PC-3 (cell line): ENCODE data around the gene FNDC4.

ENCODE experiments used
- EZH2 ChIP-seq: fragments of 300-600 bp; sonication (generic); IDR thresholded peaks from one replicate; pipeline ENCODE4 v1.6.1; 2017; ENCODE audit warnings: antibody characterized with exemption, mild to moderate bottlenecking, low read length; ENCODE audit not compliant: unreplicated experiment
- TF ChIP-seq, protein P1 (sequence below): fragments of 300-600 bp; sonication (generic); conservative IDR thresholded peaks from 2 replicates; pipeline ENCODE4 v1.5.1; 2017; ENCODE audit warnings: antibody characterized with exemption, low read depth, mild to moderate bottlenecking, low read length

DNA sequence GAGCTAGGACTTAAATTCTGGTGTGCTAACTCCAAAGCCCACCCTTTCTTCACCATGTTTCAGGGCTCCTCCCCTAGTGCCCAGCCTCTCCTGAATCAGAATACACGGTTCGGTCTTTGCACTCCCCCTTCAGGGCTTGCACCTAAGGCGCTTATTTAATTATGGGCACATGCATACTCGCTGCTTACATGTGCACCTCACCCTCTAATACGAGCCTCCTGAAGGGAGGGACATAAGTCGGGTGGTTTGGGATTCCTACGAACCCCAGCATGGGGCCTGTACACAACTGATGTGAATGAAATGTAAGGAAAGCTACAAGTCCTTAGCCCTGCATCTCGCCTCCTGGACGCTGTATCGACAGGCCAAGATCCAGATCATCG is 5.9 kb downstream of the FNDC4 start:
- no peak for TF ChIP-seq EZH2
- TF ChIP-seq, protein P1, sequence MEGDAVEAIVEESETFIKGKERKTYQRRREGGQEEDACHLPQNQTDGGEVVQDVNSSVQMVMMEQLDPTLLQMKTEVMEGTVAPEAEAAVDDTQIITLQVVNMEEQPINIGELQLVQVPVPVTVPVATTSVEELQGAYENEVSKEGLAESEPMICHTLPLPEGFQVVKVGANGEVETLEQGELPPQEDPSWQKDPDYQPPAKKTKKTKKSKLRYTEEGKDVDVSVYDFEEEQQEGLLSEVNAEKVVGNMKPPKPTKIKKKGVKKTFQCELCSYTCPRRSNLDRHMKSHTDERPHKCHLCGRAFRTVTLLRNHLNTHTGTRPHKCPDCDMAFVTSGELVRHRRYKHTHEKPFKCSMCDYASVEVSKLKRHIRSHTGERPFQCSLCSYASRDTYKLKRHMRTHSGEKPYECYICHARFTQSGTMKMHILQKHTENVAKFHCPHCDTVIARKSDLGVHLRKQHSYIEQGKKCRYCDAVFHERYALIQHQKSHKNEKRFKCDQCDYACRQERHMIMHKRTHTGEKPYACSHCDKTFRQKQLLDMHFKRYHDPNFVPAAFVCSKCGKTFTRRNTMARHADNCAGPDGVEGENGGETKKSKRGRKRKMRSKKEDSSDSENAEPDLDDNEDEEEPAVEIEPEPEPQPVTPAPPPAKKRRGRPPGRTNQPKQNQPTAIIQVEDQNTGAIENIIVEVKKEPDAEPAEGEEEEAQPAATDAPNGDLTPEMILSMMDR = no peak
